Measurements from ENCODE around the gene RGS6. TPM values are rescaled to one million over a fixed set of nuclear protein-coding genes. Genes with fewer than 3 reads are reported as not detected.

RGS6 gene
- total RNA-seq, 1 donor from 2014 or later: 1.6 TPM

DNA sequence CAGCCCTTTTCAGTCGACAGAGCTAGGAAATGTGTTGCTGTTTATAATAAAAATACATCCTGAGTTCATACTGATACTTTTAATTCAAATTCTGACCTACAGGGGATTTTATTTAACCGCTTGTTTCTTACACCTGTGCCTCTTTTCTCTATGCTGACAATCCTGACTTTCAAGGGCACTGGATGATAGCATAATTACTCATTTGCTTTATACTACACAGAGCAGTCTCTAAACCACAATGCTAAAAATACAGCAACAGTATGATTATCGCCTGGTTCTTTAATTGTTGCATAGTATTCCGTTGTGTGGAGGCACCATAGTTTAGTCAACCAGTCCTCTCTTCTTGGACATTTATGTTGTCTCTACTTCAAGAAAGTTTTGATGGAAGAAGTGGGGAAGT lies 588.8 kb downstream of the RGS6 start:
- no peak for DNase-seq (ENCODE audit: extremely low spot score, unreplicated experiment)
- H3K4me3 Mint-ChIP-seq: no peak overlapping the region
- TF ChIP-seq, protein P1, sequence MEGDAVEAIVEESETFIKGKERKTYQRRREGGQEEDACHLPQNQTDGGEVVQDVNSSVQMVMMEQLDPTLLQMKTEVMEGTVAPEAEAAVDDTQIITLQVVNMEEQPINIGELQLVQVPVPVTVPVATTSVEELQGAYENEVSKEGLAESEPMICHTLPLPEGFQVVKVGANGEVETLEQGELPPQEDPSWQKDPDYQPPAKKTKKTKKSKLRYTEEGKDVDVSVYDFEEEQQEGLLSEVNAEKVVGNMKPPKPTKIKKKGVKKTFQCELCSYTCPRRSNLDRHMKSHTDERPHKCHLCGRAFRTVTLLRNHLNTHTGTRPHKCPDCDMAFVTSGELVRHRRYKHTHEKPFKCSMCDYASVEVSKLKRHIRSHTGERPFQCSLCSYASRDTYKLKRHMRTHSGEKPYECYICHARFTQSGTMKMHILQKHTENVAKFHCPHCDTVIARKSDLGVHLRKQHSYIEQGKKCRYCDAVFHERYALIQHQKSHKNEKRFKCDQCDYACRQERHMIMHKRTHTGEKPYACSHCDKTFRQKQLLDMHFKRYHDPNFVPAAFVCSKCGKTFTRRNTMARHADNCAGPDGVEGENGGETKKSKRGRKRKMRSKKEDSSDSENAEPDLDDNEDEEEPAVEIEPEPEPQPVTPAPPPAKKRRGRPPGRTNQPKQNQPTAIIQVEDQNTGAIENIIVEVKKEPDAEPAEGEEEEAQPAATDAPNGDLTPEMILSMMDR (conservative IDR thresholded peaks at IDR 0.05): no peak
- no peaks in the 10 kb centered on the region for H3K36me3 Mint-ChIP-seq
- H3K27me3 Mint-ChIP-seq: peaks cover 8% of the 10 kb centered on the region
- H3K27ac Mint-ChIP-seq: no peak overlapping the region
- peaks cover 6% of the 10 kb centered on the region for H3K4me1 Mint-ChIP-seq (ENCODE audit: unreplicated experiment)
- H3K9me3 Mint-ChIP-seq: peaks cover 9% of the 10 kb centered on the region

DNA sequence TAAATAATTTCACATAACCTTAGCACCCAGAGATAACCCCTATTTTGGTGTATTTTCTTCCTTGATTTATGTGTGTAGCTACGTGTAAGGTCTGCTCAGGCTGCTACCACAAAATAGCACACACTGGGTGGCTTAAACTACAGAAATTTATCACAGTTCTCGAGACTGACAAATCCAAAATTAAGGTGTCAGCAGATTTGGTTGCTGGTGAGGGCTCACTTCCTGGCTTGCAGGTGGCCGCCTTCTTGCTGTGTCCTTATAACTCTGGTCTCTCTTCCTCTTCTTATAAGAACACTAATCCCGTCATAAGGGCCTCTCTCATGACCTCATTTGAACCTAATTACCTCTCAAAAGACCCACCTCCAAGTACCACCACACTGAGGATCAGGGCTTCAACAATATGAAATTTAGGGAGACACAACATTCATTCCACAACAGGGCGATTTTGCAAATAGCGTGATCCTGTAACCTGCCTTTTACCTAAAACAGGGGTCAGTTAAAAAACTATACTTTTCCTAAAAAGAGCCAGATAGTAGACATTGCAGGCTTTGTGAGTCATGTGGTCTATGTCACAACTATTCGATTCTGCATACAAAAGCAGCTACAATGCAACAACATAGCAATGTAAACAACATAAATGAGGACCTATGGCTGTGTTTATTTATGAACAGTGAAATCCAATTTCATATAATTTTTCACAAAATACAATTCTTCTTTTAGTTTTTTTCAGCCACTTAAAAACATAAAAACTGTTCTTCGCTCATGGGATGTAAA lies 589.9 kb downstream of the RGS6 start:
- Mint-ChIP-seq H3K36me3 (no peaks in the 10 kb centered on the region), H3K9me3 (peaks cover 9% of the 10 kb centered on the region), H3K27me3 (peaks cover 5% of the 10 kb centered on the region), H3K4me1 (ENCODE audit: unreplicated experiment) (peaks cover 1% of the 10 kb centered on the region), H3K27ac (no peak overlapping the region), H3K4me3 (no peak overlapping the region)
- TF ChIP-seq, protein P1 (conservative IDR thresholded peaks at IDR 0.05): no peak
- no peak for DNase-seq (ENCODE audit: extremely low spot score, unreplicated experiment)

DNA sequence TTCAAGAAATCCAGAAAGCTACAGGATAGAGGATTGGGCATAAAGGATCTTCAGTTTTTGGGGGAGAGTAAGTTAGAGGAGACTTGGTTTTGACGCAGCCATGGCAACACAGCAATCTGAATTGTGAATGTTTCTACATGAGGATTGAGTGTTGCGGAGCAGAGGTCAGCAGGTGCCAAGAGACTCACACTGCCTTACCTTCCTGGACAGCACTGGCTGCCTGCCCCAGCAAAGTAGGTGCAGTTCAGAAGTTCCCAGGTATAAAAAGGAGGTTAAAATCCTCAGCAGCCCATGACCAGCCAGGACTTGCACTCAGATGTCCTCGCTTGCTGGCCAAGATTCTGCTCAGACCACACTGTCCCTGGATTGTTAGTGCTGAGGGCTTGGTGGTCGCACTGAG lies 590.6 kb downstream of the RGS6 start:
- Mint-ChIP-seq H3K9me3 (peaks cover 9% of the 10 kb centered on the region), H3K4me1 (ENCODE audit: unreplicated experiment) (no peaks in the 10 kb centered on the region), H3K36me3 (no peaks in the 10 kb centered on the region), H3K27me3 (peaks cover 5% of the 10 kb centered on the region), H3K27ac (no peak overlapping the region), H3K4me3 (no peak overlapping the region)
- TF ChIP-seq, protein P1 (conservative IDR thresholded peaks at IDR 0.05): no peak
- DNase-seq (ENCODE audit: extremely low spot score, unreplicated experiment): no peak

DNA sequence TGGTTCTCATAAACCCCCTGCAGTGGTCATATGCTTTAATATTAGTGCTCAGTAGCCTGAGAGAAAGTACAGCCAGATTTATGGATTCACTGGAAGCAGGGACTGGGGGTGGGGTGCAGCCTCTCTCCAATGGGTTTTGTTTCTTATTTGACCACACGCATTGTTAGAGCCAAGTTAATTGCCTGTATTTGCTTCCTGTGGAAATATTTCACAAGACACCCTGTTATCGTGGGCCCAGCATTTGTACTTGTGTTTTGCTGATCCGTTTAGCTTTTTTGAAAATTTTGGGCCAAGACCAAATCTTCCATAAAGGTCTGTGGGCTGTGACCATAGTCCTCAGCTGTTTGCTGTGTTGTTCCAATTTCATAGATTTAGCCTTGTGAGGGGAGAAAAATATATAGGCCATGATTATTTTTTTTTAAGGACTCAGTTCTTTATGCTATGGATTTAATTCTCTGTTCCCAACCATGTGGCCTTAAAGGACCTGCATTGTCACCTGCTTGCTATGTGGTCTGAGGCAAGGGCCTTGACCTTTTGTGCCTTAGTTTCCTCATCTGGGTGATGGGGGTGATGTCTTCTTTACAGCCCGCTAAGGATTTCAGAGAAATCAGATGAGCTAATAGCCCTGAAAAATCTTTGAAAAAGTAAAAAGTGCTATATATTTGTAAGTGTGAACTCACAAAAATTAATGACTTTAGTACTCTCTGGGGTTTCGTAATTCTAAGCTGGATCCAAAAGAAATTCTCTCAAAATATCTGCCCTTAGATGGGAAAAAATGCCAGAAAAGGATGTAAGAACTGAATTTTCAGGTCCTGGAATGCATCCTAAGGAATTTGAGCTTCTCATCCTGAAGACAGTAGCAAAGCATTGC lies 591.4 kb downstream of the RGS6 start:
- peaks cover 13% of the 10 kb centered on the region for H3K9me3 Mint-ChIP-seq
- no peaks in the 10 kb centered on the region for H3K36me3 Mint-ChIP-seq
- TF ChIP-seq, protein P1 (conservative IDR thresholded peaks at IDR 0.05): no peak
- H3K4me1 Mint-ChIP-seq (ENCODE audit: unreplicated experiment): peaks cover 4% of the 10 kb centered on the region
- H3K27me3 Mint-ChIP-seq: peaks cover 8% of the 10 kb centered on the region
- DNase-seq (ENCODE audit: extremely low spot score, unreplicated experiment): no peak
- H3K27ac Mint-ChIP-seq: no peak overlapping the region
- no peak overlapping the region for H3K4me3 Mint-ChIP-seq

DNA sequence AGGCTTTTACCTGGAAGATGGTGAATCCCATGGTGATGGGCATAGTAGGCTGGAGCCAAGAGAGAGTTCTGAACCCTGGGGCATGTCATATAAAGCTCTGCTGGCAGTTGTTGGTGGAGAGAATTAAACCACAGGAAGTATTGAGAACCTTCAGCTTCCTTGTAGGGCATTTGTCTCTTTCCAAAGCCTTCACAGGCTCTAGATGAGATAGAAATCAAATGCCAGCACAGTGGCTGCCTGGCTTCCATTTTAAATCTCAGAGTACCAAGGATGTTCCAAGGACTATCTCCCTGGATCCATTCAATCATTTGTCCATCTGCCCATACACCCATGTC lies 592.0 kb downstream of the RGS6 start:
- H3K9me3 Mint-ChIP-seq: peaks cover 13% of the 10 kb centered on the region
- H3K27me3 Mint-ChIP-seq: peaks cover 8% of the 10 kb centered on the region
- H3K4me1 Mint-ChIP-seq (ENCODE audit: unreplicated experiment): peaks cover 6% of the 10 kb centered on the region
- H3K4me3 Mint-ChIP-seq: no peak overlapping the region
- H3K27ac Mint-ChIP-seq: no peak overlapping the region
- H3K36me3 Mint-ChIP-seq: no peaks in the 10 kb centered on the region
- TF ChIP-seq, protein P1 (conservative IDR thresholded peaks at IDR 0.05): no peak
- no peak for DNase-seq (ENCODE audit: extremely low spot score, unreplicated experiment)
